ENCODE data around the gene TNNI2. TPM values are rescaled to one million over a fixed set of nuclear protein-coding genes. Genes with fewer than 3 reads are reported as not detected.

Gene TNNI2
- total RNA-seq, 1 donor from 2014 or later, result not detected

DNA sequence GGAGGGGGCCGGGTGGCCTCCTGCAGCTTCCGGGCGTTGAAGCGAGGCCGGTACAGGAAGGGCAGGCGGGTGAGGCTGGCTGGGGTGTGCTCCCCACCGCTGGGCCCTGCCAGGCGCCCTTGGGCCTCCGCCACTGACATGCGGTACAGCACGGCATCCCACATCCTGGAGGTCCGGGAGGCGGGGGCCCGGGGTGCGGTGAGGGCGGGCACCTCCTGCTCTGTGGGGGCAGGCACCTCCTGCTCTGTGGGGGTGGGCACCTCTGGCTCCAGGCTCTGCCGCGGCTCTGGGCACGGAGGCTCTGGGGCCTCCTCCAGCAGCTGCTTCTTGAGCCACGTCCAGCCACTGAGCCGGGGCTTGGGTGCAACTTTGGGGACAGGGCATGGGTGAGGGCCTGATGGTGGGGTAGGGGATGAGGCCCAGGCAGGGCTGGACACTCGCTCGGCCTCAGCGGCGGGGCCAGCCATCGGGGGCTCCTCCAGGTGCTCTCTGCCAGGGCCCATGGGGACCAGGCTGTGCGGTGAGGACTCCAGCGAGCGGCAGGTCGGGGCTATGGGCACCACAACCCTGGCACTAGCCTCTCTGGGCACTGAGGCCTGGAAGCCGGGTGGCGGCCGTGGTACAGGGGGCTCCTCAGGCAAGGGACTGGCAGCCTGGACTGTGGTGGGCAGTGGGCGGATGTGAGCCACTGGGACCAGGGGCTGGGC, 50.6 kb downstream of the TNNI2 start:
- Mint-ChIP-seq H3K36me3 (ENCODE audit: low read depth) (peaks cover 30% of the 10 kb centered on the region), H3K27me3 (no peaks in the 10 kb centered on the region), H3K9me3 (peaks cover 15% of the 10 kb centered on the region), H3K27ac (peak overlapping the region; percentile 84), H3K4me3 (peak overlapping the region; percentile 70), H3K4me1 (peaks cover 28% of the 10 kb centered on the region)
- intact Hi-C loops (cut with micrococcal nuclease), result loop anchor here (2.0 kb wide), 2 partner anchors 37 to 53 kb away; partner anchors contain the start of gene LSP1
- DNase-seq, result peak; percentile 91

DNA sequence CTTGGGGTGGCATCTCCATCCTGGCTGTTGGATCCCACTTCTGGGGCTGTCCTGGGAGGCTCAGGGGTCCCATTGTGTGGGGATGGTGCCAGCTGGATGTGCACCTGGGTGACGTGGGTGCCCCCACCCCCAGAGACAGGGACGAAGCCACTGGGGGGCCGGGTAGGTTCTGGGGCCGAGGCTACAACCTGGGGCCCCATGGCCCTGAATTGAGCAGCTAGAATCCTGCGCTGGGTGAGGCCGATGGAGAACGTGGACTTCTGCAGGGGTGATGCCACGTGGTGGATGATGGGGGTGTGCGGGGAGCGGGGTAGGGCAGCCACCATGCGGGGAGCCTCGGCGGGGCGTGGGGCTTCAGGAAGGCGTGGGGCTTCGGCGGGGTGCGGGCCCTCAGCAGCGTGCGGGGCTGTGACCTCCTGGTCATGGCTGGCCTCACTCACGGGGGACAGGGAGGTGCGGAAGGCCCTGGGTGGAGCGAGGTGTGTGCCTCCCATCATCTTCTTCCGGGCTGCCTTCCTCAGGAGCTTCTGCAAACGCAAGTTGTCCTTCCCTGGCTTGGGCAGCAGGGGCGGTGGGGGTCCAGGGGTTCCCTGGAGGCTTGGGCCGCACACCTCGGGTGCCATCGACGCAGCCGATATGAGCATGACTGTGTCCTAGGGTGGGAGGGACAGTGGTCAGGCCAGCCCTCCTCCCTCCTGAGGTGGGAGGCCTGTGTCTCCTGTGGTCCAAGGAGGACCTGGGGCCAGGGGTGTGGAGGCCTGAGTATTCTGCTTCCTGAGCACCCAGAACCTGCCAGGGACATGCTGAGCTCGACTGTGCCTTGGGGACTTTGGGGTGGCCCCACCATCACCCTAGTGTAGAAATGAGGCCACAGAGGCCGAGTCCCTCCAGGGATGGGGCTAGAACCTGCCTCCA, 51.4 kb downstream of the TNNI2 start:
- peak; percentile 59 for DNase-seq
- Mint-ChIP-seq H3K27ac (peak overlapping the region; percentile 78), H3K27me3 (no peaks in the 10 kb centered on the region), H3K36me3 (ENCODE audit: low read depth) (peaks cover 30% of the 10 kb centered on the region), H3K9me3 (peaks cover 15% of the 10 kb centered on the region), H3K4me1 (peaks cover 28% of the 10 kb centered on the region), H3K4me3 (peak overlapping the region; percentile 70)
- intact Hi-C loops (cut with micrococcal nuclease), result loop anchor here (2.0 kb wide), 2 partner anchors 37 to 53 kb away; partner anchors contain the start of gene LSP1

Other genes starting within 250 kb of the TNNI2 start
- not detected in 2 replicates for gene KRTAP5-2, start 240.7 kb upstream of the TNNI2 start, total RNA-seq
- not detected in 2 replicates for gene KRTAP5-3, start 230.5 kb upstream of the TNNI2 start, total RNA-seq
- not detected in 2 replicates for gene KRTAP5-4, start 216.8 kb upstream of the TNNI2 start, total RNA-seq
- gene KRTAP5-5, start 209.2 kb upstream of the TNNI2 start, total RNA-seq, result not detected in 2 replicates
- not detected in 2 replicates for gene KRTAP5-6, start 141.8 kb upstream of the TNNI2 start, total RNA-seq
- 0.12 and 0.14 TPM in 2 replicates for gene IFITM10, start 88.4 kb upstream of the TNNI2 start, total RNA-seq
- 59.8 and 66.1 TPM in 2 replicates for gene CTSD, start 75.1 kb upstream of the TNNI2 start, total RNA-seq
- gene SYT8, start 4.0 kb upstream of the TNNI2 start, total RNA-seq, result not detected in 2 replicates
- gene LSP1, start 14.1 kb downstream of the TNNI2 start, total RNA-seq, result 303 and 322 TPM in 2 replicates
- gene PRR33, start 52.9 kb downstream of the TNNI2 start, total RNA-seq, result not detected in 2 replicates
- gene TNNT3, start 80.7 kb downstream of the TNNI2 start, total RNA-seq, result 1.1 and 1.2 TPM in 2 replicates
- 77.1 and 78.1 TPM in 2 replicates for gene MRPL23, start 108.4 kb downstream of the TNNI2 start, total RNA-seq
- not detected in 2 replicates for gene H19, start 158.9 kb downstream of the TNNI2 start, total RNA-seq